Measurements from ENCODE around the gene LTBP1. TPM values are rescaled to one million over a fixed set of nuclear protein-coding genes. Genes with fewer than 3 reads are reported as not detected.
A peak's percentile ranks its signal among the peaks of the same experiment; 100 is the strongest.

The LTBP1 gene
- total RNA-seq, 1 donor from 2014 or later: 29.7 TPM

DNA sequence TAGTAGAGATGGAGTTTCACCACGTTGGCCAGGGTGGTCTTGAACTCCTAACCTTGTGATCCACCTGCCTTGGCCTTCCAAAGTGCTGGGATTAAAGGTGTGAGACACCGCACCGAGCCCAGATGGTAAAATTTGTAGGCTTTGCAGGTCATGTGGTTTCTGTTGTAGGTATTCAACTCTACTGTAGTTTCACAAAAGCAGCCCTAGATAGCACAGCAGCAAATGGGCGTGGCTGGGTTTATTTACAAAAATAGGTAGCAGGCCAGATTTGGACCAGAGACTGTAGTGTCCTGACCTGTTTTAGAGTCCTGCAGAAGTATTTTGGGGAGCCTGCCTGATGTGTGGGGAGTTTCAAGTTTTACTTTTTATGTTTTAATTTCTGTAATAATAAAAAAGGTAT, 445.6 kb downstream of the LTBP1 start:
- peaks cover 9% of the 10 kb centered on the region for H3K4me1 Mint-ChIP-seq (ENCODE audit: low read depth, unreplicated experiment)
- Histone ChIP-seq H3K9ac (ENCODE audit: low read length) (no peak overlapping the region), H3K79me2 (ENCODE audit: insufficient read depth, low read length) (no peaks in the 10 kb centered on the region), H3K4me1 (ENCODE audit: insufficient read depth, low read length) (peaks cover 7% of the 10 kb centered on the region), H3K36me3 (ENCODE audit: insufficient read depth, low read length) (peaks cover 8% of the 10 kb centered on the region), H2AFZ (ENCODE audit: low read depth, low read length) (no peak overlapping the region), H3K27me3 (ENCODE audit: insufficient read depth, low read length) (no peaks in the 10 kb centered on the region), H4K20me1 (ENCODE audit: insufficient read depth, low read length) (no peaks in the 10 kb centered on the region), H3K27ac (ENCODE audit: low read depth, low read length) (no peak overlapping the region), H3K9me3 (ENCODE audit: insufficient read depth, low read depth, low read length) (no peaks in the 10 kb centered on the region), H3K4me2 (ENCODE audit: low read length) (no peak overlapping the region), H3K4me3 (ENCODE audit: insufficient read depth, low read depth, low read length) (no peak overlapping the region)
- H3K27ac Mint-ChIP-seq (ENCODE audit: unreplicated experiment): no peak overlapping the region
- peaks cover 1% of the 10 kb centered on the region for H3K9me3 Mint-ChIP-seq (ENCODE audit: unreplicated experiment)
- H3K36me3 Mint-ChIP-seq (ENCODE audit: low read depth, unreplicated experiment): no peaks in the 10 kb centered on the region
- DNase-seq (ENCODE audit: low read depth): no peak
- FAIRE-seq: no peak
- no peaks in the 10 kb centered on the region for H3K27me3 Mint-ChIP-seq (ENCODE audit: low read depth, unreplicated experiment)
- no peak for TF ChIP-seq EZH2 (IDR thresholded peaks at IDR 0.05; ENCODE audit: insufficient read depth, low read length)
- TF ChIP-seq, protein P1, sequence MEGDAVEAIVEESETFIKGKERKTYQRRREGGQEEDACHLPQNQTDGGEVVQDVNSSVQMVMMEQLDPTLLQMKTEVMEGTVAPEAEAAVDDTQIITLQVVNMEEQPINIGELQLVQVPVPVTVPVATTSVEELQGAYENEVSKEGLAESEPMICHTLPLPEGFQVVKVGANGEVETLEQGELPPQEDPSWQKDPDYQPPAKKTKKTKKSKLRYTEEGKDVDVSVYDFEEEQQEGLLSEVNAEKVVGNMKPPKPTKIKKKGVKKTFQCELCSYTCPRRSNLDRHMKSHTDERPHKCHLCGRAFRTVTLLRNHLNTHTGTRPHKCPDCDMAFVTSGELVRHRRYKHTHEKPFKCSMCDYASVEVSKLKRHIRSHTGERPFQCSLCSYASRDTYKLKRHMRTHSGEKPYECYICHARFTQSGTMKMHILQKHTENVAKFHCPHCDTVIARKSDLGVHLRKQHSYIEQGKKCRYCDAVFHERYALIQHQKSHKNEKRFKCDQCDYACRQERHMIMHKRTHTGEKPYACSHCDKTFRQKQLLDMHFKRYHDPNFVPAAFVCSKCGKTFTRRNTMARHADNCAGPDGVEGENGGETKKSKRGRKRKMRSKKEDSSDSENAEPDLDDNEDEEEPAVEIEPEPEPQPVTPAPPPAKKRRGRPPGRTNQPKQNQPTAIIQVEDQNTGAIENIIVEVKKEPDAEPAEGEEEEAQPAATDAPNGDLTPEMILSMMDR (IDR thresholded peaks at IDR 0.05; ENCODE audit: insufficient read depth, low read depth, low read length): no peak
- no peak overlapping the region for H3K4me3 Mint-ChIP-seq (ENCODE audit: unreplicated experiment)

DNA sequence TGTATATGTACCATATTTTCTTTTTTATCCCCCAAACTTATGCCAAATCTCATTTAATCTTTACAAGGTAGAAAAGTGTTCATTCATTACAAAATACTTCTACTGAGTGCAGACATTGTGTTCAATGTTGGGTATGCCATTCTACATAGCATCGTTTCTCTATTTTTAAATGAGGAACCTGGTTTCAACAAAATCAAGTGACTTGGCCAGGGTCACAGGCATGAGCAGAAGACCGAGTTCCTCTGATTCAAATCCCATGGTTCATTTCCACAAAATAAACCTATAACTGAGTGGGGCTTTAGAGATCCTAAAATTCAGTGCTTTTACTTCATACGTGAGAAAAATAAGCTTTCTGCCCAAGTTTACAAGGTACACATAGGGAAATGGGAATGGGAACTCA, 448.3 kb downstream of the LTBP1 start:
- peaks cover 3% of the 10 kb centered on the region for H3K36me3 Mint-ChIP-seq (ENCODE audit: low read depth, unreplicated experiment)
- Histone ChIP-seq H2AFZ (ENCODE audit: low read depth, low read length) (no peak overlapping the region), H4K20me1 (ENCODE audit: insufficient read depth, low read length) (no peaks in the 10 kb centered on the region), H3K36me3 (ENCODE audit: insufficient read depth, low read length) (peaks cover 9% of the 10 kb centered on the region), H3K79me2 (ENCODE audit: insufficient read depth, low read length) (no peaks in the 10 kb centered on the region), H3K9ac (ENCODE audit: low read length) (no peak overlapping the region), H3K27ac (ENCODE audit: low read depth, low read length) (no peak overlapping the region), H3K4me2 (ENCODE audit: low read length) (no peak overlapping the region), H3K9me3 (ENCODE audit: insufficient read depth, low read depth, low read length) (no peaks in the 10 kb centered on the region), H3K27me3 (ENCODE audit: insufficient read depth, low read length) (no peaks in the 10 kb centered on the region), H3K4me3 (ENCODE audit: insufficient read depth, low read depth, low read length) (no peak overlapping the region), H3K4me1 (ENCODE audit: insufficient read depth, low read length) (no peaks in the 10 kb centered on the region)
- DNase-seq (ENCODE audit: low read depth) (no peak), FAIRE-seq (no peak)
- no peaks in the 10 kb centered on the region for H3K4me1 Mint-ChIP-seq (ENCODE audit: low read depth, unreplicated experiment)
- no peak overlapping the region for H3K27ac Mint-ChIP-seq (ENCODE audit: unreplicated experiment)
- H3K9me3 Mint-ChIP-seq (ENCODE audit: unreplicated experiment): peaks cover 1% of the 10 kb centered on the region
- no peaks in the 10 kb centered on the region for H3K27me3 Mint-ChIP-seq (ENCODE audit: low read depth, unreplicated experiment)
- TF ChIP-seq, protein P1 (IDR thresholded peaks at IDR 0.05; ENCODE audit: insufficient read depth, low read depth, low read length): no peak
- TF ChIP-seq EZH2 (IDR thresholded peaks at IDR 0.05; ENCODE audit: insufficient read depth, low read length): no peak
- H3K4me3 Mint-ChIP-seq (ENCODE audit: unreplicated experiment): no peak overlapping the region

DNA sequence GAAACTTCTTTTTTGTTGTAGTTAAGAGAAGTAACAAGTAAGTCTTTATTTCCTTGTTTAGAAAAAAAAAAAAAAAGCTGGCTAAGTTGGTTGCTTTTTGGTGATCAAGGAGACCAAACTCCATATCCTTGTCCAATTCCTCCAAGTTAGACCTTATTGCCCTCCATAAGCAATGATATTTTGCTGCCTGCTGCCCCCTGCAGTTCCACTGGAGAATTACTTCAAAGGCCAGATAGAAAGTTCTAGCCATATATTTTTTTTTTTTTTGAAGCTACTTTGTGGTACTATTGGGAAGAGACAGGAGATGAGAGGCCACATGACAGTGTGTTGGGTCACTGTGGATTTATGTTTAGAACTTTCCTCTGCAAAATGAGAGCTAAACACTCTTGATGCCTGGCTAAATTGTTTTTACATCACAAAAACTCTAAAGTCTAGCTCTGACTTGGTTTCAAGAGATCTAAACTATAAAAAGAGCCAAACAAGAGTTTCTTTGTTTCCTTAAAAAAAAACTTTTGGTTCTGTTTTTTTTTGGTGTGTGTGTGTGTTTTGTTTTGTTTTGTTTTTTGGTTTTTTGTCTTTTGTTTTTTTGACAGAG, 449.0 kb downstream of the LTBP1 start:
- Histone ChIP-seq H3K27ac (ENCODE audit: low read depth, low read length) (no peak overlapping the region), H3K9me3 (ENCODE audit: insufficient read depth, low read depth, low read length) (no peaks in the 10 kb centered on the region), H3K4me2 (ENCODE audit: low read length) (no peak overlapping the region), H3K9ac (ENCODE audit: low read length) (no peak overlapping the region), H2AFZ (ENCODE audit: low read depth, low read length) (no peak overlapping the region), H4K20me1 (ENCODE audit: insufficient read depth, low read length) (no peaks in the 10 kb centered on the region), H3K4me3 (ENCODE audit: insufficient read depth, low read depth, low read length) (no peak overlapping the region), H3K27me3 (ENCODE audit: insufficient read depth, low read length) (no peaks in the 10 kb centered on the region), H3K4me1 (ENCODE audit: insufficient read depth, low read length) (no peaks in the 10 kb centered on the region), H3K79me2 (ENCODE audit: insufficient read depth, low read length) (no peaks in the 10 kb centered on the region), H3K36me3 (ENCODE audit: insufficient read depth, low read length) (peaks cover 9% of the 10 kb centered on the region)
- Mint-ChIP-seq H3K4me1 (ENCODE audit: low read depth, unreplicated experiment) (no peaks in the 10 kb centered on the region), H3K4me3 (ENCODE audit: unreplicated experiment) (no peak overlapping the region), H3K27ac (ENCODE audit: unreplicated experiment) (no peak overlapping the region), H3K9me3 (ENCODE audit: unreplicated experiment) (peaks cover 1% of the 10 kb centered on the region), H3K36me3 (ENCODE audit: low read depth, unreplicated experiment) (peaks cover 3% of the 10 kb centered on the region), H3K27me3 (ENCODE audit: low read depth, unreplicated experiment) (no peaks in the 10 kb centered on the region)
- TF ChIP-seq, protein P1 (IDR thresholded peaks at IDR 0.05; ENCODE audit: insufficient read depth, low read depth, low read length): peak; percentile 74
- TF ChIP-seq EZH2 (IDR thresholded peaks at IDR 0.05; ENCODE audit: insufficient read depth, low read length): no peak
- DNase-seq (ENCODE audit: low read depth) (no peak), FAIRE-seq (no peak)

All from astrocyte (in vitro differentiated cells and primary cell).